Stimulated activated CD4-positive, alpha-beta T cell treated with anti-CD3 and anti-CD28 coated beads, Interleukin-12 subunit alpha, Interleukin-12 subunit beta, amount 100 ng/mL, for 48 hours (primary cell): Measurements from ENCODE around the gene NDUFA7.
"Not testable (repeated sequence)": the region's sequence is repeated elsewhere in the genome, so short reads cannot be mapped to it uniquely, and the experiment has no call there.

ENCODE experiments used
- DNase-seq, 3 donors: peaks; one replicate each; pipeline ENCODE4 v3.0.0-alpha.2; 2020; ENCODE audit warnings: low read depth in 2 of 3, low spot score in 1 of 3

NDUFA7 gene

DNA sequence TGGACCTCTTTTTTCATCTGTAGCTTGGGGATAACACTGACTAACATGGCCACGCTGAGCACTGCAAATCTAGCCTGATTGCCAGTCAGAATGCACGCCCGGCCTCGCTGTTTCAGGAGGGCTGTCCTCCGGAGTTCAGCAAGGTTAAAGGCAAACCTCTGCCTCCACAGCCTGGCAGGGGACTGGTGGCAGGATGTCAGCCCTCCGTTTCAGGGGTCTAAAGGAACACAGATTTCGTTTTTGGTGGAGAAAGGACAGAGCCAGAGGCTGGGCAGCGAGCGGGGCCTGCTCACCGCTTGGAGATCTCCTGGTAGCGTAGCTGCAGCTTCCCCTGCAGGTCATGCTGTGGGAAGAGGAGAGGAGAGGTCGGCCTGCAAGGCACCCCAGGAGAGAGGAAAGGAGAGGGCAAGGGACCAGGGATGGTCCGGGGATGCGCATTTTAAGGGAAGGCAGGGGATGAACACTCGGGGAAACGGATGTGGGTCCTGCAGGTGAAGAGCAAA lies 560 bp downstream of the NDUFA7 start:
- DNase-seq, result no peak

DNA sequence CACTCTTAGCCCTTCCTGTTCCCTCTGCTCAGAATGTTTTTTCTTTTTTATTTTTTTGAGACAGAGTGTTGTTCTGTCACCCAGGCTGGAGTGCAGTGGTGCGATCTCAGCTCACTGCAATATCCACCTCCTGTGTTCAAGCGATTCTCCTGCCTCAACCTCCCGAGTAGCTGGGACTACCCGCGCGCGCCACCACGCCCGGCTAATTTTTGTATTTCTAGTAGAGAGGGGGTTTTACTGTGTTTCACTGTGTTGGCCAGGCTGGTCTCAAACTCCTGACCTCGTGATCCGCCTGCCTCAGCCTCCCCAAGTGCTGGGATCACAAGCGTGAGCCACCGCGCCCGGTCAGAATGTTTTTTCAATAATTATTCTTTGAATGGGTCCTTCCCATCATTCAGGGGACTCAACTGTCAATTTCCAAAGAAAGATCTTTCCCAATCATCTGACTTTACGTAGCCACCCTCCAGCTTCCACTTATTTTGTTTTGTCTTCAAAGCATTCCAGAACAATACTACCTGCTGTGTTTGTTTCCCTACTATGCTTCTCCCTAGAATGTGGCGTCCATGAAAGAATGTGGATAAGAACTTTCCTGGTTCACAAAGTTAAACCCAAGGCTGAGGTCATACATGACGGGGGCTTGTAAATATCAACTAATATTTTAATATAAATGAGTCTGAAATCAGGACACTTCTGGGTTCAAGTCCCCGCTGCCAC lies 1.2 kb downstream of the NDUFA7 start:
- DNase-seq, result no peak

DNA sequence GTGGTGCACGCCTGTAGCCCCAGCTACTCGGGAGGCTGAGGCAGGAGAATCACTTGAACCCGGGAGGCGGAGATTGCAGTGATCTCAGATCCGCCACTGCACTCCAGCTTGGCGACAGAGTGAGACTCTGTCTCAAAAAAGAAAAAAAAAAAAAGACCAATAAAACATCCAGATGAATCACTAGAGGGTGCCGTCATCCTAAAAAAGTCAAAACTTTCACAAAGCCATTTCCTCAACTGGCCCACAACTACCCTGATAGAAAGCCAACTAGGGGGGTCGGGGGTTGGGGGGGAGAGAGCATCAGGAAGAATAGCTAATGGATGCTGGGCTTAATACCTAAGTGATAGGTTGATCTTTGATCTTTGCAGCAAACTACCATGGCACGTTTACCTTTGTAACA lies 2.3 kb downstream of the NDUFA7 start:
- not testable (repeated sequence) for DNase-seq

GRCh38 chr19:8316351-8317125 lies 4.6 kb downstream of the NDUFA7 start:
- DNase-seq, result no peak

- not testable (repeated sequence) for DNase-seq
These were observed 6.1 kb downstream of the NDUFA7 start for GRCh38 chr19:8314981-8315640.

GRCh38 chr19:8311461-8312260 lies 9.5 kb downstream of the NDUFA7 start:
- no peak for DNase-seq

DNA sequence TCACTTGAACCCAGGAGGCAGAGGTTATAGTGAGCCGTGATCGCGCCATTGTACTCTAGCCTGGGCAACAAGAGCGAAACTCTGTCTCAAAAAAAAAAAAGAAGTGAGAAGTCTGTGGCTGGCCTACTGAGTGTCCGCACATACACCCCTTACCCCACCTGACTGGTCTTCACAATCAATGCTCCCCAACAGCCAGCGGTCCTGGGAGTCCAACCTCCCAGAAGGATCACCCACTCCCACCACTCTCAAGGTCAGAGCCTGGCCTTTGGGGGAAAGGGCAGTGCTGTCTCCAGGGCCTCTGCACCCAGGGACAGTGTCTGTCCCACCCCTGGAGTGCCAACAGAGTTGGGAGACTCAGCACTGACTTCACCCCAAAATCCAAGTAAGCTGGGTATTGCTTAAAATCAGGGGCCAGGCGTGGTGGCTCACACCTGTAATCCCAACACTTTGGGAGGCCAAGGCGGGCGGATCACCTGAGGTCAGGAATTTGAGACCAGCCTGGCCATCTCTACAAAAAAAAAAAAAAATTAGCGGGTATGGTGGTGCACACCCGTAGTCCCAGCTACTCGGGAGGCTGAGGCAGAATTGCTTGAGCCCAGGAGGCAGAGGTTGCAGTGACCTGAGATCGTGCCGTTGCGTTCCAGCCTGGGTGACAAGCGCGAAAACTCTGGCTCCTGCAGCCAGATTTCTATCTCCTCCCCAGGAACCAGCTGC lies 10.7 kb downstream of the NDUFA7 start:
- no peak for DNase-seq

DNA sequence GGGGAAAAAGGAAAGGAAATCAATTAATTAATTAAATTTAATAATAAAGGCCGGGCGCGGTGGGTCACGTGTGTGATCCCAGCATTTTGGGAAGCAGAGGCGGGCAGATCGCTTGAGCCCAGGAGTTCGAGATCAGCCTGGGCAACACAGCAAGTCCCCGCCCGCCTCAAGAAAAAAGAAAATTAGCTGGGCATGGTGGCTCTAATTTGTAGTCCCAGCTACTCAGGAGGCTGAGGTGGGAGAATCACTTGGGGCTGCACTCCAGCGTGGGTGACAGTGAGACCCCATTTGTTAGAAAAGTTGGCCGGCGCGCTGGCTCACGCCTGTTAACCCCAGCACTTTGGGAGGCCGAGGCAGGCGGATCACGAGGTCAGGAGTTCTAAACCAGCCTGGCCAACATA lies 12.3 kb downstream of the NDUFA7 start:
- DNase-seq, result no peak

- DNase-seq, result peak; percentile 80 to 85 (median 81)
These were observed 13.0 kb downstream of the NDUFA7 start, which contains the start of gene CD320 for GRCh38 chr19:8307965-8308866. Gene CD320 (minus strand): TSS chr19:8308358. CDS start chr19:8308290, 68 bp downstream.

DNA sequence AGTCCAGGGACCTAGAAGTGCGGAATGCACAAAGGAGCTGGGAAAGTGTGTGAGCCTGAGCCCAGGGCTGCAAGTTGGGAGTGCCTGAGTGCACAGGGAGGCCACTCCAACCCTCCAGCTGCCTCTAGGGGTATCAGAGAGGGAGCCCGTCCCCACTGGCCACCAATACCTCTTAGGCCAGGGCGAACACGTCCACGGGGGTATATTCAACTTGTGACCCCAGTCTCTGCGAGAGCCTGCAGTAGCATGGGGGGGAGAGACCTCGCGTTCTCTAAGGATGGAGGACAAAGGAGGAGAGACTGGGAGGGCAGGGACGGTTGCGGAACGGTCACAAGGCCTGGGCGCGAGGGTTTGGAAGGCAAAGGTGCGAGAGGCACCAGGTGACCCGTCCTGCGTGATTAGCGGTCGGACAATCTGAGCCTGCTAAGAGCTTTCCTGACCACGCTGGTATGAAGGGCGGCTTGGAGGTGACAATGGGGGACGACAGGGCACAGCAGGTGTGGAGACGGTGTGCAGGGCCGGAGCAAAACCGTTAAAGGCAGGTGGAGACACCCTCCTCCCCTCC lies 13.7 kb downstream of the NDUFA7 start:
- DNase-seq, result no peak

GRCh38 chr19:8306235-8307054 lies 14.7 kb downstream of the NDUFA7 start:
- no peak for DNase-seq

GRCh38 chr19:8305798-8306197 lies 15.4 kb downstream of the NDUFA7 start:
- no peak for DNase-seq

- DNase-seq, result no peak
These were observed 16.1 kb downstream of the NDUFA7 start for GRCh38 chr19:8304841-8305621.

- no peak for DNase-seq
These were observed 18.4 kb downstream of the NDUFA7 start for GRCh38 chr19:8302734-8303133.

DNA sequence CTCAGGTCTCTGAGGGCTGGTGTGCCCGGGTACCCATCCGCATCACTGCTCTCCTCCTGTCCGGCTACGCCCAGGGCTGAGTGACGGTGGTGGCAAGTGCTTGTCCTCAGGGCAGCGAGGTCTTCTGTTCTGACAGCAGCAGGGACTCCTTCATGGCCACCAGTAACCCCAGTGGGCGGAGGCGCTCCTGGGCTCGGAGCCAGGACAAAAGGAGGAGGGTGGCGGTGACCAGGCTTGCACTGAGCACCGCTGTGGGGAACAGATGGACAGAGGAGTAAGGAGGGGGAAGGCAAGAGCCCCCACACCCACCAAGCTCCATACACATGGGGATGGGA lies 18.9 kb downstream of the NDUFA7 start:
- DNase-seq, result no peak

DNA sequence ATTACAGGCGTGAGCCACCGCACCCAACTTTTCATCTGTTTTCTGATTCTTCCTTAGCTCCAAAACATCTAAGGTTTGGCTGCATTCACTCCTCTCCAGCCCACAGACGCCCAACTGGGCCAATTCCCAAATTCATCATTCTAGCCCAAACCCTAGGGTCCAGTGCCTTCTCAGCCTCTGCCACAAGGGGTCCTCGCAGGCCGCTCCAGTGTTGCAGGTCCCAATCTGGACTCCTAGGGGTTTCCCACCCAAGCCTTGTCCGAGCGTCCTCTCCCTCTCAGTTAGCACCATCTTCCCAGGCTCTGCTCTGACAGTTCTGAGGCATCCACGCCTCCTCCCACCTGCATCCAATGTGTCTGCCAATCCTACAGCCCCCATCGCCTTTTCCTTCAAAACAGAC lies 29.8 kb downstream of the NDUFA7 start:
- DNase-seq, result not testable (repeated sequence)

GRCh38 chr19:8276508-8276907 lies 44.7 kb downstream of the NDUFA7 start:
- DNase-seq, result not testable (repeated sequence)
